HK-2 (cell line): Measurements from ENCODE around the gene PATE1.
"Not testable (repeated sequence)": the region's sequence is repeated elsewhere in the genome, so short reads cannot be mapped to it uniquely, and the experiment has no call there.

Source experiments
- DNase-seq: peaks from one replicate; pipeline ENCODE4 v3.0.0-alpha.2; 2018; ENCODE audit not compliant: unreplicated experiment

PATE1 gene, protein sequence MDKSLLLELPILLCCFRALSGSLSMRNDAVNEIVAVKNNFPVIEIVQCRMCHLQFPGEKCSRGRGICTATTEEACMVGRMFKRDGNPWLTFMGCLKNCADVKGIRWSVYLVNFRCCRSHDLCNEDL

GRCh38 chr11:125745979-125746378, at the start of gene PATE1:
TSS of gene PATE1 (plus strand) at chr11:125746279. CDS start at chr11:125746305, 26 bp downstream.
- no peak for DNase-seq

DNA sequence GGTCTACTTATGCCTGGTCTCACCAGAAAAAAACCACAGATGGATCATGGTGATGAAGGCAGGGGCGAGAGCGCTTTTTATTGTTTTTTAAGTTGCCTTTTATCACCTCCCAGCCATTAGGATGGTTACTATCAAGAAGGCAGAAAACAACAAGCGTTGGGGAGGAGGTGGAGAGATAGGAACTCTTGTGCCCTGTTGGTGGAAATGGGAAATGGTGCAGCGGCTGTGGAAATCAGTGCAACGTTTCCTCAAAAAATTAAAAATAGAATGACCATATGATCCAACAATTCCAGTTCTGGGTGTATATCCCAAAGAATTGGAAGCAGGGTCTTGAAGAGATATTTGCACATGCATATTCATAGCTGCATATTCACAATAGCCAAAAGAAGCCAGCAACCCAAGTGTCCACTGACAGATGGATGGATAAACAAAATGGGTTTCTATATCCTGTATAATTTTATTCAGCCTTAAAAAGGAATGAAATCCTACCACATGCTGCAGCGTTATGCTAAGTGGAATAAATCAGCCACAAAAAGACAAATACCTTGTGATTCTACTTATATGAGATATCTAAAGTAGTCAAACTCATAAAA, 45.0 kb upstream of the PATE1 start:
- DNase-seq = no peak

DNA sequence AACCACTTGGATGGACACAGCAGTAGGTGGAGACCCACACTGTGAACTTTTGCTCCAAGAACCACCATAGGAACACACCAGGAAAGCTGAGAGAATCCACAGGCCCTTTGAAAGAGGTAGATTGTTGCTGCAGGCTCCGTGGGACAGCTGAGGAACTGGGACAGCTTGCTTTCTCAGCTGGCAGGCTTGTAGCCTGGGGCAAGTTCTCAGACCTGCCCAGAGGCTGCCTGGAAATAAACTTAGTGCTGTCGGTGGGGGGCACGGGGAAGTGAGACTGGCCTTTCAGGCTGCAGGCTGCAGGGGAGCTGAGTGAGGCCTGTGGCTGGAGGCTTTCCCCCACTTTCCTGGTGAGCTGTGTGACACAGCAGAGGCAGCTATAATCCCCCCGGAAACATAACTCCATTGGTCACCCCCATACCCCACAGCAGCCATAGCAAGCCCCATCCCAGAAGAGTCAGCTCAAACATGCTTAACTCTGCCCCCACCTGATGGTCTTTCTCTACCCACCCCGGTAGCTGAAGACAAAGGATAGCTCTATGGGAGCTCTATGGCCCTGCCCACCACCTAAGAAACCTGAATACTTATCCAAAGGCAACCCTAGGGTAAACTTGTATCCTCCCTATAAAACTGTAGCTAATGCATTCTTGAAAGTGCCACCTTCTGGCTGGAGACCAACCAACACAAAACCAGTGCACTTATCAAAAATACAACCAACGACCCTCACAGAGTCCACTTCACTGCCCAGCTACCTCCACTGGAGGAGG, 44.0 kb upstream of the PATE1 start:
- DNase-seq = no peak

- not testable (repeated sequence) for DNase-seq
Observed at GRCh38 chr11:125704686-125705085, 41.4 kb upstream of the PATE1 start.

DNA sequence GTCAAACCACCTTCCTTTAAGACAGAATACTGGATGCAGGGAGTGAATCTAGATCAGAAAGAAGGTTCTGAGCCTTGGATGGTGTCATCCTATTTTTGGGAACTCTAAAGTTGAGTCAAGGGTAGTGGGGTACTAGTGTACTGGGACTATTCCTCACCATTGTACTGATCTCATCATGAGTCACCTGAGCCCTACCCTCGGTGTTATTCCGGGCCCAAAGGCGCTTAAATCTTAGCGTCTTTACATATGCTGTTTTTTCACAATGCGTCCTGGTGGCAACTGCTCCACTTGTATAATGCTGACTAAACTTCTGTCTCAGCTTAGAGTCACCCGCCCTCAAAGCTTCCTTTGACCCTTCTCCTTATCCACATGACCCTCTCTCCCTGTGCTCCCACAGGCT, 25.3 kb upstream of the PATE1 start:
- no peak for DNase-seq

- DNase-seq = no peak
Observed at GRCh38 chr11:125724125-125724524, 22.0 kb upstream of the PATE1 start.

GRCh38 chr11:125728969-125729368, 17.1 kb upstream of the PATE1 start:
- no peak for DNase-seq

DNA sequence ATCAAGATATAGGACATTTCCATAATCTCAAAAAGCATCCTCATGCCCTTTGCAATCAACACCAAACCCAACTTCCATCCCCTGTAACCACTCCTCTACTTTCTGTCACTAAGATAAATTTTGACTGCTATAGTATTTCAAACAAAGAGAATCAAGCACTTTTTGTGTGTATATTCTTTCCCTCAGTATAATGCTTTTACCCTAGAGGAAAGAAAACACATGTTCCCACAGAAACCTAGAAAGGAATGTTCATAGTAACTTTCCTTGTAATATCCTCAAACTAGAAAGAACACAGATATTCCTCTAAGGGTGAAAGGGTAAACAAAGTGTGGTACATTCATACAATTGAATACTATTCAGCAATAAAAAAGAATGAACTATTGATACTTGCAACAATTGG, 5.5 kb upstream of the PATE1 start:
- DNase-seq = no peak

- DNase-seq = no peak
Observed at GRCh38 chr11:125743681-125744080, 2.4 kb upstream of the PATE1 start.

DNA sequence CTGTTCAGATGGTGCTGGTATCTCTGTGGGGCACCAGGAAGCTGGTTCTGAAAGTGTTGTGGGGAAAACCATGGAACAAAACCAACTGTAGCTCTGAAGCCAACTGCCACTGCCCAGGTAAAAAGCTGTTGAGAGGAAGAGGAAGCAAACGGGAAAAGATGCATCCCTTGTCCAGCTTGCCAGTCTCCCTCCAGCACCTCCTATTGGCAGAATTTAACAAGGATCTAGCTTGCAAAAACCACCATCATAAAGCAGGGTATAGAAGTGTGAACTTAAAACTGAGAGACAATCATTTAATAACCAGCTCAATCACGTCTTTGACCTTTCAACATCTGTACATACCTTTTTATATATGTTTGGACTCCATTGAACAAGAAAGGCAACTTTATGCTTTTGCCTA, 4.5 kb downstream of the PATE1 start:
- no peak for DNase-seq

- no peak for DNase-seq
Observed at GRCh38 chr11:125756050-125756449, 10.0 kb downstream of the PATE1 start.

DNA sequence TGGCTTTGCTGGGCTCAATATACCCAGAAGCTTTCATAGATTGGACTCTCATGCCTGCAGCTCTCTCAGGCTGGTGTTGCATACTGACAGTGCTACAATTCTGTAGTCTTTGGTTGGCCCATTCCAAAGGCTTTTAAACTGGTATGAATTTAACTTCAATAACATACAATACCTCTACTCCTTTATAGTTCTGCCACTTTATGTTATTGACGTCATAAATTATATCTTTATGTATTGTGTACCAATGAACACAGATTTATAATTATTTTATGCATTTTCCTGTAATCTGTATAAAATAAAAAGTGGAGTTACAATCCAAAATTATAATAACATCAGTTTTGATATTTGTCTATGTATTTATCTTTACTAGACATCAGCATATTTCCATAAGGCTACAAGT, 16.4 kb downstream of the PATE1 start:
- no peak for DNase-seq

- DNase-seq = no peak
Observed at GRCh38 chr11:125763483-125763882, 17.4 kb downstream of the PATE1 start.

GRCh38 chr11:125766251-125766650, 20.2 kb downstream of the PATE1 start:
- no peak for DNase-seq

GRCh38 chr11:125768336-125769046, 22.4 kb downstream of the PATE1 start:
- no peak for DNase-seq

DNA sequence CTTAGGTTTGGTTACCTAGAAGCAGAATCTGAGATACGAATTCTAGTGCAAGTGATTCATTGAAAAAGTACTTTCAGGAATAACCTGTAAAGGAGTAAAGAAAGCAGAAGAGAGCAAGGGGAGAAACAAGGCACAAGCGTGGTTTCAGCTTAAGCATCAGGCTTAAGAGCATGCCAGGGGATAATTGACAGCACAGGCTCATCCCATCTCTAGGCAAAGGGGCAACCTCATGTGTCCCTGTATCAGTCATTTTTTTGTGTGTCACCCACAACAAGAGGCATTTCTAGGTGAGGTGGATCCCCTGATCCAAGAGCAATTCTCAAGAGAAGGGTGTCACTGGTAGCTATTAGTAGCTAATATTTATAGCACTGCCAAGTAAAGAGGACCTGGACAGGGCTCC, 24.5 kb downstream of the PATE1 start:
- DNase-seq = no peak

GRCh38 chr11:125772834-125773505, 26.9 kb downstream of the PATE1 start:
- DNase-seq = no peak

- DNase-seq = no peak
Observed at GRCh38 chr11:125773516-125773915, 27.4 kb downstream of the PATE1 start.

GRCh38 chr11:125777309-125777708, 31.2 kb downstream of the PATE1 start:
- no peak for DNase-seq

GRCh38 chr11:125778728-125779127, 32.6 kb downstream of the PATE1 start, which contains the start of gene PATE2:
TSS of gene PATE2 (minus strand) at chr11:125778828. CDS start at chr11:125778773, 55 bp downstream.
- no peak for DNase-seq

- DNase-seq = no peak
Observed at GRCh38 chr11:125784678-125785077, 38.6 kb downstream of the PATE1 start.

- no peak for DNase-seq
Observed at GRCh38 chr11:125787827-125788226, 41.7 kb downstream of the PATE1 start, which contains the start of gene PATE3. TSS of gene PATE3 (plus strand) at chr11:125788127. CDS start at chr11:125788152, 25 bp downstream.
